ENCODE measurements around the gene PHF23.

Gene PHF23

GRCh38 chr17:7196651-7197401, 42.4 kb downstream of the PHF23 start:
- DNase-seq, result no peak

- DNase-seq, result no peak
These were observed 43.3 kb downstream of the PHF23 start for GRCh38 chr17:7195971-7196370.

GRCh38 chr17:7192271-7192937, 46.9 kb downstream of the PHF23 start:
- DNase-seq, result no peak

GRCh38 chr17:7191571-7192270, 47.5 kb downstream of the PHF23 start:
- no peak for DNase-seq

- DNase-seq, result no peak
These were observed 48.2 kb downstream of the PHF23 start for GRCh38 chr17:7191069-7191468.

- DNase-seq, result no peak
These were observed 48.9 kb downstream of the PHF23 start for GRCh38 chr17:7190276-7190917.

- DNase-seq, result no peak
These were observed 53.0 kb downstream of the PHF23 start for GRCh38 chr17:7186241-7186640.
